Measurements from ENCODE around the gene TJAP1. TPM values are rescaled to one million over a fixed set of nuclear protein-coding genes. Genes with fewer than 3 reads are reported as not detected.

Gene TJAP1
- total RNA-seq, 1 donor from 2014 or later = 52.1 TPM

DNA sequence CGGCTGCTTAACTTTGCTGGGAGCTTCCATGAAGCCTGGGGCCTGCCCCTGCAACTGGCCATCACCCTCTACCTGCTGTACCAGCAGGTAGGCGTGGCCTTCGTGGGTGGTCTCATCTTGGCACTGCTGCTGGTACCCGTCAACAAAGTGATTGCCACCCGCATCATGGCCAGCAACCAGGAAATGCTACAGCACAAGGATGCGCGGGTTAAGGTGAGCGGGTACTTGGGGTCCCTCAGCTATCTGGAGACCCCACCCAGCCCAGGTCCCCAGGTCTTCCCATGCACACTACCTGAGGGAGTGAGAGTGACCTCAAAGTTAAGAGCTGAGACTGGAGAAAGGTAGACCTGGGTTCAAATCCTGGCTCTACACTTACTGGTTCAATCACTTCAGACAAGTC lies 44.2 kb upstream of the TJAP1 start:
- DNase-seq (ENCODE audit: low read depth, low spot score) = no peak
- Mint-ChIP-seq H3K27me3 (ENCODE audit: low read depth) (no peaks in the 10 kb centered on the region), H3K9me3 (no peaks in the 10 kb centered on the region), H3K27ac (ENCODE audit: unreplicated experiment) (no peak overlapping the region), H3K36me3 (ENCODE audit: low read depth) (peaks cover 2% of the 10 kb centered on the region), H3K4me3 (no peak overlapping the region), H3K4me1 (peaks cover 14% of the 10 kb centered on the region)
- TF ChIP-seq, protein P1, sequence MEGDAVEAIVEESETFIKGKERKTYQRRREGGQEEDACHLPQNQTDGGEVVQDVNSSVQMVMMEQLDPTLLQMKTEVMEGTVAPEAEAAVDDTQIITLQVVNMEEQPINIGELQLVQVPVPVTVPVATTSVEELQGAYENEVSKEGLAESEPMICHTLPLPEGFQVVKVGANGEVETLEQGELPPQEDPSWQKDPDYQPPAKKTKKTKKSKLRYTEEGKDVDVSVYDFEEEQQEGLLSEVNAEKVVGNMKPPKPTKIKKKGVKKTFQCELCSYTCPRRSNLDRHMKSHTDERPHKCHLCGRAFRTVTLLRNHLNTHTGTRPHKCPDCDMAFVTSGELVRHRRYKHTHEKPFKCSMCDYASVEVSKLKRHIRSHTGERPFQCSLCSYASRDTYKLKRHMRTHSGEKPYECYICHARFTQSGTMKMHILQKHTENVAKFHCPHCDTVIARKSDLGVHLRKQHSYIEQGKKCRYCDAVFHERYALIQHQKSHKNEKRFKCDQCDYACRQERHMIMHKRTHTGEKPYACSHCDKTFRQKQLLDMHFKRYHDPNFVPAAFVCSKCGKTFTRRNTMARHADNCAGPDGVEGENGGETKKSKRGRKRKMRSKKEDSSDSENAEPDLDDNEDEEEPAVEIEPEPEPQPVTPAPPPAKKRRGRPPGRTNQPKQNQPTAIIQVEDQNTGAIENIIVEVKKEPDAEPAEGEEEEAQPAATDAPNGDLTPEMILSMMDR (conservative IDR thresholded peaks at IDR 0.05) = no peak

GRCh38 chr6:43434001-43434840 lies 43.1 kb upstream of the TJAP1 start:
- peaks cover 4% of the 10 kb centered on the region for H3K4me1 Mint-ChIP-seq

GRCh38 chr6:43434943-43435342 lies 42.4 kb upstream of the TJAP1 start:
- Mint-ChIP-seq H3K4me3 (no peak overlapping the region), H3K4me1 (peaks cover 4% of the 10 kb centered on the region), H3K9me3 (no peaks in the 10 kb centered on the region), H3K27ac (ENCODE audit: unreplicated experiment) (no peak overlapping the region), H3K27me3 (ENCODE audit: low read depth) (no peaks in the 10 kb centered on the region), H3K36me3 (ENCODE audit: low read depth) (peaks cover 2% of the 10 kb centered on the region)
- no peak for DNase-seq (ENCODE audit: low read depth, low spot score)
- TF ChIP-seq, protein P1 (conservative IDR thresholded peaks at IDR 0.05) = no peak

More at GRCh38 chr6:43434001-43434840, 43.1 kb upstream of the TJAP1 start:
- TF ChIP-seq, protein P1 (conservative IDR thresholded peaks at IDR 0.05) = no peak
- H3K36me3 Mint-ChIP-seq (ENCODE audit: low read depth) = peaks cover 2% of the 10 kb centered on the region
- no peaks in the 10 kb centered on the region for H3K9me3 Mint-ChIP-seq
- H3K4me3 Mint-ChIP-seq = no peak overlapping the region
- no peaks in the 10 kb centered on the region for H3K27me3 Mint-ChIP-seq (ENCODE audit: low read depth)
- no peak for DNase-seq (ENCODE audit: low read depth, low spot score)
- H3K27ac Mint-ChIP-seq (ENCODE audit: unreplicated experiment) = peak overlapping the region; percentile 31

- Mint-ChIP-seq H3K9me3 (no peaks in the 10 kb centered on the region), H3K27me3 (ENCODE audit: low read depth) (no peaks in the 10 kb centered on the region), H3K27ac (ENCODE audit: unreplicated experiment) (no peak overlapping the region), H3K4me1 (peaks cover 4% of the 10 kb centered on the region), H3K36me3 (ENCODE audit: low read depth) (peaks cover 2% of the 10 kb centered on the region), H3K4me3 (no peak overlapping the region)
- DNase-seq (ENCODE audit: low read depth, low spot score) = no peak
- TF ChIP-seq, protein P1 (conservative IDR thresholded peaks at IDR 0.05) = no peak
Observed at GRCh38 chr6:43435682-43436437, 41.5 kb upstream of the TJAP1 start.

DNA sequence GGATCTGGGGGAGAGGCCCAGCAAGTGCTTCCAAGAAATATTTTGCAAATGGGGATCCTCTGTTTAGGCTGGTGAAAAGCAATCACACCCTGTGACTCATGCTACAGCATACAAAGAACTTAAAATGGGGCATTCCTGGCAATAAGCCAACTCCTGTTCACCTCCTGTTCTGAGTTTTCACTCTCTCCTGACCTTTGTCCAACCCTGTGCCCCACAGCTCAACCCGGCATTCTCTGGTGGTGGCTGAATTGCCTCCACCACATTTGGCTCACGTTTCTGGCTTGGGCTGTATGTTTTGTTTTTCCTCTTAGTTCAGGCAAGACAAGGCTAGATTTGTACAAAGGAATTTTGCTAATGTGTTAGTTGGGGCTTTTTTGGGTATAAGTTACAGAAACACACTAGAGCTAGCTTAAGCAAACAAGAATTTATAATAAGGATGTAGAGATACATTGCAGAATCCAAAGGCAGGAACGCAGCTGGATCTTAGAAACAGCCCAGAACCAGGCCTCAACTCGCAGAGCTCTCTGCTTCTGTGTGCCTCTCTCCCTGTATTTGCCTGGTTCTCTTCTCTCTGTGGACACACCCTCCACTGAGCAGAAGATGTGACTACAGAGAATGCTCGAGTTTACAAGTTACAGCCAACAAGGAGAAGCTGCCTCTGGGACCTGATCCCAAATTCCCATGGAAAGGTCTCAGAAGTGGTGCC lies 40.6 kb upstream of the TJAP1 start:
- TF ChIP-seq, protein P1 (conservative IDR thresholded peaks at IDR 0.05) = no peak
- Mint-ChIP-seq H3K4me3 (peak overlapping the region; percentile 72), H3K36me3 (ENCODE audit: low read depth) (peaks cover 2% of the 10 kb centered on the region), H3K4me1 (peaks cover 4% of the 10 kb centered on the region), H3K9me3 (no peaks in the 10 kb centered on the region), H3K27ac (ENCODE audit: unreplicated experiment) (peak overlapping the region; percentile 12), H3K27me3 (ENCODE audit: low read depth) (no peaks in the 10 kb centered on the region)
- DNase-seq (ENCODE audit: low read depth, low spot score) = no peak

Data from neural crest cell (in vitro differentiated cells).